Body of pancreas (tissue), 4 donors: ENCODE measurements around the gene LEMD2. TPM values are rescaled to one million over a fixed set of nuclear protein-coding genes. Genes with fewer than 3 reads are reported as not detected.
"Not testable (repeated sequence)": the region's sequence is repeated elsewhere in the genome, so short reads cannot be mapped to it uniquely, and the experiment has no call there.

Experiments
- ATAC-seq: fragments of 150-250 bp; one replicate; pipeline ENCODE4 v1.9.1; 2016
- DNase-seq, 4 donors: peaks; one replicate each; pipeline ENCODE4 v3.0.0-alpha.2; 2019
- H3K27ac ChIP-seq, 4 donors: fragments of 200-600 bp; sonication (generic); 1 replicate in 3 of 4; 2 replicates in 1 of 4; pipeline versions ENCODE4 v1.5.1 to v1.6.1; 2016 to 2019; ENCODE audit warnings: mild to moderate bottlenecking in 1 of 4, mixed read lengths in 1 of 4, moderate library complexity in 1 of 4
- H3K27me3 ChIP-seq, 2 donors: fragments of 200-600 bp; sonication (generic); one replicate each; pipeline ENCODE4 v1.6.0; 2016; ENCODE audit warnings: mild to moderate bottlenecking in 1 of 2
- H3K36me3 ChIP-seq, 2 donors: fragments of 200-600 bp; sonication (generic); replicated peaks in 1 of 2; 2 replicates each; pipeline ENCODE4 v1.5.1; 2016; ENCODE audit warnings: low read depth in 2 of 2; ENCODE audit not compliant: insufficient read depth in 1 of 2
- H3K4me1 ChIP-seq: fragments of 200-600 bp; sonication (generic); one replicate; pipeline ENCODE4 v1.6.0; 2016
- H3K4me3 ChIP-seq, 2 donors: fragments of 200-600 bp; sonication (generic); 1 replicate in 1 of 2; 2 replicates in 1 of 2; pipeline ENCODE4 v1.5.1; 2016 to 2019
- H3K9me3 ChIP-seq, 3 donors: fragments of 200-600 bp; sonication (generic); 1 replicate in 2 of 3; 2 replicates in 1 of 3; pipeline ENCODE4 v1.5.1; 2016
- POLR2A ChIP-seq, 3 donors: fragments of 450-650 bp; IDR thresholded peaks; one replicate each; pipeline ENCODE4 v1.6.1; 2016; ENCODE audit warnings: antibody characterized with exemption in 3 of 3, mild to moderate bottlenecking in 2 of 3
- WGBS, 2 donors: methylation state at CpG; one replicate each; pipeline ENCODE4 v1.1.5; 2017; 5-methylcytosine and 5-hydroxymethylcytosine counted together
- intact Hi-C: fragments of 100-400 bp; cut with DNase I; formaldehyde crosslinking; loops from one replicate; pipeline ENCODE4 v1.15.1; 2023
- total RNA-seq, 2 donors: library from RNA; depleted of rRNA; stranded (reverse); fragments of >200 nt; gene quantifications; one replicate each; pipeline ENCODE4 v1.1.0, GENCODE V29; 2016
- TF ChIP-seq, protein P1 (sequence below), 7 experiments: fragments of 450-650 bp in 4 of 7; fragments of 200-600 bp in 3 of 7; sonication (generic) in 3 of 7; IDR thresholded peaks; one replicate each; pipeline ENCODE4 v1.5.1; 2016 to 2019; ENCODE audit warnings: antibody characterized with exemption in 7 of 7

LEMD2 gene
- total RNA-seq, 2 donors from 2014 or later = 32.7 to 48.8 TPM

DNA sequence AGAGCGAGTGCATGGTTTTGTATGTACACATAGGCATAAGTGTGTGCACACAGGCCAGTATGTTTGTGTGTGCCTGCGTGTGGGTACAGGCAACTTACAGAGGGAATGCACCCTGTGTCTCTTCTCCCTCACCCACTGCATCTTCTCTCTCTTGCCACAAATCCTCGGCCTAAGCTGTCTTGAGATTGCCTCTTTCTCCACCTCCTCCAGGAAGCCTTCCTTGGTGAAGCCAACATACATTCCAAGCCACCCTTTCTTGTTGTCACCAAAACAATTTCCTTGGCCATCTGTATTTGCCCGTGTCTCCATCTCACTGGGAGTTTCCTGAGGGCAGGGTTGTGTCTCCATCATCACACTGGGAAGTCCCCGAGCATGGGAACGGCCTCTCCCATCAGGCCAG, 44.7 kb upstream of the LEMD2 start:
- TF ChIP-seq, protein P1, sequence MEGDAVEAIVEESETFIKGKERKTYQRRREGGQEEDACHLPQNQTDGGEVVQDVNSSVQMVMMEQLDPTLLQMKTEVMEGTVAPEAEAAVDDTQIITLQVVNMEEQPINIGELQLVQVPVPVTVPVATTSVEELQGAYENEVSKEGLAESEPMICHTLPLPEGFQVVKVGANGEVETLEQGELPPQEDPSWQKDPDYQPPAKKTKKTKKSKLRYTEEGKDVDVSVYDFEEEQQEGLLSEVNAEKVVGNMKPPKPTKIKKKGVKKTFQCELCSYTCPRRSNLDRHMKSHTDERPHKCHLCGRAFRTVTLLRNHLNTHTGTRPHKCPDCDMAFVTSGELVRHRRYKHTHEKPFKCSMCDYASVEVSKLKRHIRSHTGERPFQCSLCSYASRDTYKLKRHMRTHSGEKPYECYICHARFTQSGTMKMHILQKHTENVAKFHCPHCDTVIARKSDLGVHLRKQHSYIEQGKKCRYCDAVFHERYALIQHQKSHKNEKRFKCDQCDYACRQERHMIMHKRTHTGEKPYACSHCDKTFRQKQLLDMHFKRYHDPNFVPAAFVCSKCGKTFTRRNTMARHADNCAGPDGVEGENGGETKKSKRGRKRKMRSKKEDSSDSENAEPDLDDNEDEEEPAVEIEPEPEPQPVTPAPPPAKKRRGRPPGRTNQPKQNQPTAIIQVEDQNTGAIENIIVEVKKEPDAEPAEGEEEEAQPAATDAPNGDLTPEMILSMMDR (IDR thresholded peaks at IDR 0.05) = no peak
- no peak for TF ChIP-seq POLR2A (IDR thresholded peaks at IDR 0.05)
- Histone ChIP-seq H3K4me3 (no peak overlapping the region), H3K4me1 (no peaks in the 10 kb centered on the region), H3K9me3 (no peaks in the 10 kb centered on the region), H3K36me3 (no peaks in the 10 kb centered on the region), H3K27ac (no peak overlapping the region), H3K27me3 (no peaks in the 10 kb centered on the region)
- intact Hi-C loops = no loop called here
- no peak for ATAC-seq
- WGBS, 2 donors = 82 to 86% methylated on average over 6 of the region's 6 CpGs
- DNase-seq = no peak

DNA sequence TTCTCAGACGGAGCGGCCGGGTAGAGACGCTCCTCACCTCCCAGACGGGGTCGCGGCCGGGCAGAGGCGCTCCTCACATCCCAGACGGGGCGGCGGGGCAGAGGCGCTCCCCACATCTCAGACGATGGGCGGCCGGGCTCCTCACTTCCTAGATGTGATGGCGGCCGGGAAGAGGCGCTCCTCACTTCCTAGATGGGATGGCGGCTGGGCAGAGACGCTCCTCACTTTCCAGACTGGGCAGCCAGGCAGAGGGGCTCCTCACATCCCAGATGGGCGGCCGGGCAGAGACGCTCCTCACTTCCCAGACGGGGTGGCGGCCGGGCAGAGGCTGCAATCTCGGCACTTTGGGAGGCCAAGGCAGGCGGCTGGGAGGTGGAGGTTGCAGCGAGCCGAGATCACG, 43.9 kb upstream of the LEMD2 start:
- WGBS, 2 donors = 75% methylated on average over 9 of the region's 32 CpGs; no CpG with 5 or more reads in 1 of the 2 donors
- intact Hi-C loops, DNase-seq, H3K9me3 ChIP-seq, H3K27me3 ChIP-seq, H3K36me3 ChIP-seq, H3K4me1 ChIP-seq, H3K4me3 ChIP-seq, H3K27ac ChIP-seq, ATAC-seq: not testable (repeated sequence)

DNA sequence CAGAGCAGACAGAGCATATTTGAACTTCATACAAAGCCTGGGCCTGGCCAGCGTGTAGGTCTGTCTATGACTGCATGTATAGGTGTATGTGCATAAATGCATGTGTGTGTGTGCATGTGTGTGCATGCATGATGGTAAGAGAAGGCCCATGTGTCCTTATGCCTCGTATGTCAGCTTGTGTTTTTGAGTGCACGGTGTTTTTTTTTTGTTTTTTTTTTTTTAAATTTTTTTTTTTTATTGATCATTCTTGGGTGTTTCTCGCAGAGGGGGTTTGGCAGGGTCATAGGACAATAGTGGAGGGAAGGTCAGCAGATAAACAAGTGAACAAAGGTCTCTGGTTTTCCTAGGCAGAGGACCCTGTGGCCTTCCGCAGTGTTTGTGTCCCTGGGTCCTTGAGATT, 42.8 kb upstream of the LEMD2 start:
- H3K27ac ChIP-seq, intact Hi-C loops, ATAC-seq, H3K27me3 ChIP-seq, H3K4me3 ChIP-seq, H3K9me3 ChIP-seq, DNase-seq, H3K36me3 ChIP-seq, H3K4me1 ChIP-seq: not testable (repeated sequence)
- 57 to 60% methylated on average over 4 to 5 of the region's 5 CpGs for WGBS, 2 donors

DNA sequence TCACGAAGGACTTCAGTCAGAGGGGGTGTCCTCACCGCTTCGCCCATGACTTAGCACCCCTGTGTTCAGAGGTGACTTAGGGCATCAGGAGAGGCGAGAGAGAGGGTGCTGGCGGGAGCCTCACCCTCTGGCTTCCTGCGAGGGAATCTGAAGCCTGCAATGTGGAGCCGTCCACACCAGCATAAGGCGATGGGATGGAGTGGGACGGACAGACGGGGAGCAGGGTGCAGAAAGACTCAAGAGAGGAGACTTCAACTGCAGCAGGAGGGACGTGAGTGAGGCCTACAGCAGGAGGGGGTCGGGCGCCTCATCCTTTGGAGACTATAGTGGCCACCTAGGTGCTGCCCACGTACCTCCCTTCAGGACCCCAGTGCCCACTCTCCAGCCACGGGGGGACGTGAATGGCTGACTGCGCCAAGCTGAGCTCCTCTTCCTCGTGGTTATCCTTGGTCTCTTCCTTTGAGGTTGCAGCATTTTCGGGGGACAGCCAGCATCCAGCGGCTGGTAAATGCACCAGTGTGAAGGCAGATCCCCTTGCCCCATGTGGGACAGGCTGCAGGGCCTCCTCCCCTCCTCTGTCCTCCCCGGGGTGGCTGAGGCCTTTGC, 41.8 kb upstream of the LEMD2 start:
- TF ChIP-seq, protein P1 (IDR thresholded peaks at IDR 0.05) = no peak
- no peak for TF ChIP-seq POLR2A (IDR thresholded peaks at IDR 0.05)
- 66% methylated on average over 13 to 20 of the region's 21 CpGs for WGBS, 2 donors
- no peak overlapping the region for H3K4me3 ChIP-seq
- H3K4me1 ChIP-seq = no peaks in the 10 kb centered on the region
- H3K9me3 ChIP-seq = no peaks in the 10 kb centered on the region
- H3K27me3 ChIP-seq = no peaks in the 10 kb centered on the region
- no peaks in the 10 kb centered on the region for H3K36me3 ChIP-seq
- H3K27ac ChIP-seq = no peak overlapping the region
- no peak for ATAC-seq
- DNase-seq = no peak
- intact Hi-C loops = no loop called here

DNA sequence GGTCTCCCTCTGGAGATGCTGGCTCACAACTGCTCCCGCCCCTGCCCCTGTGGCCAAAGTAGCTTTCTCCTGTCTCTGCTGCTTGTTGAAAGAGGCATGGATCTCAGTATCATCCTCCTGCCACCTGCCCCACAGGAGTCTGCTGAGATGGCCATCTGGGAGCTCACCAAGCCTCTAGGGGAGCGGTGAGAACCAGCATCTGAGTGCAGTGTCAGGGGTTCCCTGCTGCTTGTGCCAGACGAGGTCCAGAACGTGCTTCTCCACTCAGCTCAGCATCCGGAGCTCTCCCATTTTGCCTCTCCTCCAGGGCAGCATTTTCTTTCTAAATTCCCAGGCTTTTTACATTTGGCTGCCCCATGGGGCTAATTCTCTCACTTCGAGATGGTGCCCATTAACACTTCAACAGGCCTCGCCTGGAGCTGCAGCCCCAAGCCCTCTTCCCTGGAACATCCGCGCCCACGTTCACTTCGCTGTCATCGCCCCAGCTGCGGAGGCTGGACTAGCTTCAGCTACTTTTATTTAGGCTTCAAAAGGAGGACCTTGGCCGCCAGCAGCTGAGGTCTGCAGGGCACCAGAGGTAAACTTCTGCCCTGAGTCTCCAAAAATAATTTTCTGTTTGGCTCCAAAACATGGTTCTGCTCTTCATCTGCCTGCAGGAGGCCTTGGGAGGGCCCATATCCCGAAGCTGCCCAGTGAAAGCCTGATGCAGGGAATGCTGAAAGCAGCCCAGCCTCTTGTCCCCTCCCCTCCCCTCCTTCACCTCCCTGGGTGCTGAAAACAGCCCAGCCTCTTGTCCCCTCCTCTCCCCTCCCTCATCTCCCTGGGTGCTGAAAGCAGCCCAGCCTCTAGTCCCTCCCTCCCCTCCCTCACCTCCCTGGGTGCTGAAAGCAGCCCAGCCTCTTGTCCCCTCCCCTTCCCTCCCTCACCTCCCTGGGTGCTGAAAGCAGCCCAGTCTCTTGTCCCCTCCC, 40.1 kb upstream of the LEMD2 start:
- Histone ChIP-seq H3K27me3 (no peaks in the 10 kb centered on the region), H3K4me3 (no peak overlapping the region), H3K27ac (no peak overlapping the region), H3K9me3 (no peaks in the 10 kb centered on the region), H3K36me3 (no peaks in the 10 kb centered on the region), H3K4me1 (no peaks in the 10 kb centered on the region)
- intact Hi-C loops = no loop called here
- TF ChIP-seq POLR2A (IDR thresholded peaks at IDR 0.05) = no peak
- TF ChIP-seq, protein P1 (IDR thresholded peaks at IDR 0.05) = no peak
- no peak for DNase-seq
- ATAC-seq = no peak
- 44 to 60% methylated on average over 13 to 15 of the region's 15 CpGs for WGBS, 2 donors
